CD4-positive, alpha-beta memory T cell (primary cell): ENCODE results near the gene MISFA. TPM values are rescaled to one million over a fixed set of nuclear protein-coding genes. Genes with fewer than 3 reads are reported as not detected.
A peak's percentile ranks its signal among the peaks of the same experiment; 100 is the strongest.

Experiments
- CTCF ChIA-PET: fragments of 350-600 bp; sonication (Branson Sonifier 250); formaldehyde crosslinking; loops from one replicate; lab custom pipeline; 2021; ENCODE audit warnings: inconsistent platforms; ENCODE audit not compliant: partially characterized antibody; lab: Charles Lee
- POLR2A ChIA-PET: fragments of 350-600 bp; sonication (Branson Sonifier 250); formaldehyde crosslinking; loops from one replicate; lab custom pipeline; 2021; ENCODE audit not compliant: partially characterized antibody; lab: Charles Lee
- DNase-seq, 5 donors: peaks; one replicate each; pipeline versions ENCODE4 v3.0.0 to v3.0.0-alpha.2; 2020 to 2022; ENCODE audit warnings: mixed read lengths in 1 of 5
- H3K27ac ChIP-seq: one replicate; pipeline ENCODE4 v1.7.0; 2013; ENCODE audit warnings: low read depth, low read length
- H3K27me3 ChIP-seq: 2 replicates; pipeline ENCODE4 v1.7.0; 2013; ENCODE audit warnings: mild to moderate bottlenecking, low read length, moderate library complexity; ENCODE audit not compliant: insufficient read depth
- H3K36me3 ChIP-seq: 2 replicates; pipeline ENCODE4 v1.7.0; 2013; ENCODE audit warnings: mild to moderate bottlenecking, low read length, moderate library complexity; ENCODE audit not compliant: insufficient read depth
- H3K4me1 ChIP-seq: 2 replicates; pipeline ENCODE4 v1.7.0; 2013; ENCODE audit warnings: mild to moderate bottlenecking, low read length, moderate library complexity; ENCODE audit not compliant: insufficient read depth
- H3K4me3 ChIP-seq, 2 donors: one replicate each; pipeline ENCODE4 v1.7.0; 2013; ENCODE audit warnings: low read length in 2 of 2, mild to moderate bottlenecking in 1 of 2
- H3K9me3 ChIP-seq, 2 donors: one replicate each; pipeline ENCODE4 v1.7.0; 2013; ENCODE audit warnings: low read length in 2 of 2, control low read depth in 1 of 2; ENCODE audit not compliant: control insufficient read depth in 1 of 2
- H3K27ac Mint-ChIP-seq, 7 donors: one replicate each; pipeline ENCODE4 v1.8.0; 2020 to 2021; ENCODE audit warnings: mixed read lengths in 7 of 7, mild to moderate bottlenecking in 6 of 7, inconsistent platforms in 3 of 7, moderate library complexity in 3 of 7
- H3K27me3 Mint-ChIP-seq, 2 donors: one replicate each; pipeline ENCODE4 v1.8.0; 2020 to 2021; ENCODE audit warnings: mixed read lengths in 2 of 2
- H3K36me3 Mint-ChIP-seq, 2 donors: one replicate each; pipeline ENCODE4 v1.8.0; 2020 to 2021; ENCODE audit warnings: mixed read lengths in 2 of 2, inconsistent platforms in 1 of 2, mild to moderate bottlenecking in 1 of 2
- H3K4me1 Mint-ChIP-seq, 4 donors: one replicate each; pipeline ENCODE4 v1.8.0; 2020 to 2021; ENCODE audit warnings: mixed read lengths in 4 of 4, mild to moderate bottlenecking in 1 of 4
- H3K4me3 Mint-ChIP-seq, 8 donors: one replicate each; pipeline ENCODE4 v1.8.0; 2020 to 2021; ENCODE audit warnings: mixed read lengths in 8 of 8, mild to moderate bottlenecking in 7 of 8, moderate library complexity in 6 of 8, inconsistent platforms in 3 of 8
- H3K9me3 Mint-ChIP-seq, 8 donors: one replicate each; pipeline ENCODE4 v1.8.0; 2020 to 2021; ENCODE audit warnings: mixed read lengths in 8 of 8, mild to moderate bottlenecking in 5 of 8, inconsistent platforms in 3 of 8, moderate library complexity in 1 of 8
- intact Hi-C: fragments of 100-400 bp; cut with micrococcal nuclease; formaldehyde crosslinking; loops from one replicate; pipeline ENCODE4 v1.15.1; 2023
- polyA plus RNA-seq, 2 donors: library from polyadenylated mRNA; unstranded; fragments of 300-500 nt; fragmentation: Illumina TruSeq; gene quantifications; one replicate each; pipeline ENCODE4 v1.2.3, GENCODE V29; 2021
- total RNA-seq, 2 experiments: library from RNA; stranded (reverse); gene quantifications; one replicate each; pipeline ENCODE4 v1.2.3, GENCODE V29; 2021

The MISFA gene
- total and polyA plus RNA-seq, 4 experiments from 2014 or later: 0.47 to 0.69 TPM; not detected in 2

DNA sequence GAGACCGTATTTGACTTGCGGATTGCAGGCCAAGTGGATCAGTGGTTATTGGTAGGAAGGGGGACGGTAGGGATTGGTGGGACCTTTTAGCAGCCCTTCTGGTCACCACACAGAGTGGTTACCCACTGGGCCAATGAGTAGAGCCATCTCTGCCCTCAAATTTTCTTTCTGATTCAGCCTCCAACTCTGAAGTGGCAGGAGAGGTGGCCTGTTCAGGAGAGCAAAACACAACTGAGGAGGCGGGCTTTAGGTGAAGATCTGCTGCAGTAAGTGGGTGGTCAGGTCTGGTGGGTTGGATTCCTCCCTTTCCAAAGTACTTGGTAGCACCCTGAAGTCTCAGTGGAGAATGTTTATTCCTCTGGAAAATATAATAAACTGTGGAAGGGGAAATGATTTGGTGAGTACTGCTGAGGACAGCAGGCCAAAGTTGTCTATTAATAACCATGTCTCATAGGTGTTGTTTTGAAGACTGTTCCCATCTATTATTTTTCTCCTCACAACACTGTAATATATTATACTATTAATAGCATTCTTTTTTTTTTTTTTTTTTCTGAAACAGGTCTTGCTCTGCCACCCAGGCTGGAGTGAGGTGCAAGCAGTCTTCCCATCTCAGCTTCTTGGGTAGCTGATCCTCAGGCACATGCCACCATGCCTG, 1.5 kb downstream of the MISFA start:
- no peaks in the 10 kb centered on the region for H3K9me3 Mint-ChIP-seq
- H3K4me3 Mint-ChIP-seq: no peak overlapping the region
- CTCF ChIA-PET: interaction anchor here (1.0 kb wide), 1 partner anchor 11 kb away, joined by 7 read pairs; no protein-coding TSS in a partner anchor
- Histone ChIP-seq H3K4me1 (no peaks in the 10 kb centered on the region), H3K27ac (no peak overlapping the region), H3K36me3 (no peaks in the 10 kb centered on the region), H3K27me3 (no peaks in the 10 kb centered on the region), H3K9me3 (no peaks in the 10 kb centered on the region), H3K4me3 (no peak overlapping the region)
- H3K4me1 Mint-ChIP-seq: no peaks in the 10 kb centered on the region
- peaks cover 2 to 4% of the 10 kb centered on the region in 2 donors for H3K36me3 Mint-ChIP-seq
- no peak for DNase-seq
- H3K27ac Mint-ChIP-seq: no peak overlapping the region
- POLR2A ChIA-PET: interaction anchor here (3.3 kb wide), 1 partner anchor 11 kb away, joined by 8 read pairs; no protein-coding TSS in a partner anchor
- H3K27me3 Mint-ChIP-seq: no peaks in the 10 kb centered on the region
- intact Hi-C loops: no loop called here

DNA sequence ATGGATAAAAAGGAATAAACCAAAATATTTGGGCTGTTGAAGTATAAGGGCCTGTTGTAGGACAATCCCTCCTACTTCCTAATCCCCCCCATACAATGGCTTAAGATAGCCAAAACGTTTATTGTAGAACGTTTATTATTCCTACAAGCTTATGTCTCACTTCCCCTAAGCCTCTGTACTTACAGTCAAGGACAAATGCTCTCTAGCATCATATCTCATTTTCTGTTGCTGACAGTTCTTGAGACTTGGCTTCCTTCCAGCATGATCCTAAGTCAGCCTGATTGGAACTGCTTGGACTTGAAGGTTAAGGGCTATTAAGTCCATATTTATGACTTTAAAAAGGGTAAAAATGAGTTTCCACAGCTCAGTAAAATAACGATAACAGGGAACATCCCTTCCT, 8.8 kb downstream of the MISFA start:
- H3K27ac ChIP-seq: no peak overlapping the region
- peak overlapping the region in 1 of 7 donors; percentile 29 for H3K27ac Mint-ChIP-seq
- DNase-seq: no peak
- ChIA-PET CTCF (no interaction called here), POLR2A (no interaction called here)
- no peaks in the 10 kb centered on the region for H3K9me3 ChIP-seq
- H3K27me3 ChIP-seq: no peaks in the 10 kb centered on the region
- intact Hi-C loops: no loop called here
- H3K27me3 Mint-ChIP-seq: no peaks in the 10 kb centered on the region
- no peak overlapping the region for H3K4me3 Mint-ChIP-seq
- peaks cover 36 to 52% of the 10 kb centered on the region in 2 donors for H3K36me3 Mint-ChIP-seq
- H3K4me3 ChIP-seq: no peak overlapping the region
- peaks cover 0 to 4% (median 2%) of the 10 kb centered on the region in 4 donors for H3K4me1 Mint-ChIP-seq
- H3K4me1 ChIP-seq: no peaks in the 10 kb centered on the region
- H3K9me3 Mint-ChIP-seq: peaks cover 0 to 3% (median 0%) of the 10 kb centered on the region in 8 donors
- H3K36me3 ChIP-seq: peaks cover 29% of the 10 kb centered on the region

DNA sequence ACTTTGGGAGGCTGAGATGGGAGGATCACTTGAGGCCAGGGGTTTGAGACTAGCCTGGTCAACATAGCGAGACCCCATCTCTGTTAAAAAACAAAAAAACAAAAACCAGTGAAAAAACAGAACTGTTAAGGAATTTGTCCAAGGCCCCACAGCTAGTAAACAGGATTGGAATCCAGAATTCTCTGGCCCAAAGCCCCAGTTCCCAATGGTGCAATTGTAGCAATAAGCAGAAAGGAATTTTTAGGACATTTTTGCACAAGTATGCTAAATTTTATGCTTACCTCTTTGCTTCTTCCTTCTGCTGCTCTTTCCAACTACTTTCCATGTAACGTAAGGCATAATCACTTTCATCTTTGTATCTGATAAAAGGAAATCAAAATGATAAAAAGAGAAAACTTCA, 11.6 kb downstream of the MISFA start:
- H3K36me3 Mint-ChIP-seq: peaks cover 58 to 72% of the 10 kb centered on the region in 2 donors
- no peak overlapping the region for H3K4me3 Mint-ChIP-seq

DNA sequence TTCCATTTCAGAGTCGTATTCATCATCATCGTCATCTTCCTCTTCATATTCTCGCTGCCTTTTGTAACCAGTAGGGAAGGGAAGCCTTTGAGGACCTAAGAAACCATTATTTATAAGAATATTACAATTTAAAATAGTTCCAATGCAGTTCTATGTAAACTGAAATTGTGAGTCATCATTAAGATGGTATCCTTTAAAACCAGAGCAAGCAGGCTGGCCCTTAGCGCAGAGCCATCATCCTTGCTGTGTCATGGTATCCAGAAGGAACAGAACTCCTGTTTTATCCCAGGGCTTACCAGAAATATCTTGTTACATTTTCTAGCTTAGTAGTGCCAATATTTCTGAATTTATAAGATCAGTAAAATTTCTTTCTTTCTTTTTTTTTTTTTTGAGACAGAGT, 12.8 kb downstream of the MISFA start:
- peaks cover 12 to 33% (median 20%) of the 10 kb centered on the region in 4 donors for H3K4me1 Mint-ChIP-seq
- H3K27me3 ChIP-seq: no peaks in the 10 kb centered on the region
- DNase-seq: no peak
- H3K4me3 ChIP-seq: no peak overlapping the region
- peaks cover 18% of the 10 kb centered on the region for H3K4me1 ChIP-seq
- CTCF ChIA-PET: no interaction called here
- H3K9me3 Mint-ChIP-seq: peaks cover 0 to under 1% (median 0%) of the 10 kb centered on the region in 8 donors
- H3K27ac Mint-ChIP-seq: no peak overlapping the region
- no peak overlapping the region for H3K4me3 Mint-ChIP-seq
- no peaks in the 10 kb centered on the region for H3K9me3 ChIP-seq
- peaks cover 51% of the 10 kb centered on the region for H3K36me3 ChIP-seq
- H3K36me3 Mint-ChIP-seq: peaks cover 55 to 66% of the 10 kb centered on the region in 2 donors
- H3K27ac ChIP-seq: no peak overlapping the region
- intact Hi-C loops: loop anchor here (2.0 kb wide), 1 partner anchor 98 kb away; no protein-coding TSS in a partner anchor
- POLR2A ChIA-PET: no interaction called here
- H3K27me3 Mint-ChIP-seq: no peaks in the 10 kb centered on the region

More for the DNA sequence above, 11.6 kb downstream of the MISFA start:
- no peak overlapping the region for H3K27ac ChIP-seq
- no peaks in the 10 kb centered on the region for H3K27me3 Mint-ChIP-seq
- no peaks in the 10 kb centered on the region for H3K9me3 ChIP-seq
- no peak for DNase-seq
- H3K9me3 Mint-ChIP-seq: peaks cover 0 to 3% (median 0%) of the 10 kb centered on the region in 8 donors
- peaks cover 54% of the 10 kb centered on the region for H3K36me3 ChIP-seq
- H3K27me3 ChIP-seq: no peaks in the 10 kb centered on the region
- H3K4me1 Mint-ChIP-seq: peaks cover 6 to 22% (median 13%) of the 10 kb centered on the region in 4 donors
- ChIA-PET POLR2A (no interaction called here), CTCF (interaction anchor here (1.4 kb wide), 1 partner anchor 10 kb away, joined by 3 read pairs; no protein-coding TSS in a partner anchor)
- H3K4me1 ChIP-seq: peaks cover 7% of the 10 kb centered on the region
- intact Hi-C loops: no loop called here
- no peak overlapping the region for H3K4me3 ChIP-seq
- no peak overlapping the region for H3K27ac Mint-ChIP-seq

DNA sequence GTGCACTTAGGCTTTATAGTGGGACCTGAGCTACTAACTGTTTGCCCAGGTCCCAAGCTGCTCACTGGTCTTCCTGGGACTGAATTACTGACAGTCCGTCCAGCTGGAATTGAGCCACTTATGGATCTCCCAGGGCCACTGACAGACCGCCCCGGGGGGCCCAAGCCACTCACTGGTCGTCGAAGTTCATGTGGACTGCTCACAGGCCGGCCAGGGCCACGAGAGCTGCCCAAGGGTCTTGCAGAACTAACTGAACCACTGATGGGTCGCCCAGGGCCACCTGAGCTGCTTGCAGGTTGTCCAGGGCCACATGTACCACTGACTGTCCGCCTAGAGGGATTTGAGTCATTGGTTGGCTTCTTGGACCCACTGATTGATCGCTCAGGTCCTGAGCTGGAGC, 15.1 kb downstream of the MISFA start:
- ChIA-PET POLR2A (interaction anchor here (1.7 kb wide), 1 partner anchor 19 kb away, joined by 7 read pairs; the partner anchor contains the start of gene SPTY2D1), CTCF (interaction anchor here (0.9 to 1.6 kb wide), 3 partner anchors 18 to 107 kb away, joined by 3 to 4 read pairs (median 3); no protein-coding TSS in a partner anchor)
- intact Hi-C loops: loop anchor here (5.0 kb wide), 1 partner anchor 108 kb away; no protein-coding TSS in a partner anchor
- H3K27ac Mint-ChIP-seq: no peak overlapping the region
- no peaks in the 10 kb centered on the region for H3K27me3 Mint-ChIP-seq
- Histone ChIP-seq H3K4me1 (peaks cover 41% of the 10 kb centered on the region), H3K4me3 (no peak overlapping the region), H3K9me3 (no peaks in the 10 kb centered on the region), H3K27me3 (no peaks in the 10 kb centered on the region), H3K27ac (no peak overlapping the region), H3K36me3 (peaks cover 35% of the 10 kb centered on the region)
- DNase-seq: no peak
- H3K36me3 Mint-ChIP-seq: peaks cover 43 to 53% of the 10 kb centered on the region in 2 donors
- peaks cover 27 to 55% (median 38%) of the 10 kb centered on the region in 4 donors for H3K4me1 Mint-ChIP-seq
- no peaks in the 10 kb centered on the region for H3K9me3 Mint-ChIP-seq
- H3K4me3 Mint-ChIP-seq: no peak overlapping the region

DNA sequence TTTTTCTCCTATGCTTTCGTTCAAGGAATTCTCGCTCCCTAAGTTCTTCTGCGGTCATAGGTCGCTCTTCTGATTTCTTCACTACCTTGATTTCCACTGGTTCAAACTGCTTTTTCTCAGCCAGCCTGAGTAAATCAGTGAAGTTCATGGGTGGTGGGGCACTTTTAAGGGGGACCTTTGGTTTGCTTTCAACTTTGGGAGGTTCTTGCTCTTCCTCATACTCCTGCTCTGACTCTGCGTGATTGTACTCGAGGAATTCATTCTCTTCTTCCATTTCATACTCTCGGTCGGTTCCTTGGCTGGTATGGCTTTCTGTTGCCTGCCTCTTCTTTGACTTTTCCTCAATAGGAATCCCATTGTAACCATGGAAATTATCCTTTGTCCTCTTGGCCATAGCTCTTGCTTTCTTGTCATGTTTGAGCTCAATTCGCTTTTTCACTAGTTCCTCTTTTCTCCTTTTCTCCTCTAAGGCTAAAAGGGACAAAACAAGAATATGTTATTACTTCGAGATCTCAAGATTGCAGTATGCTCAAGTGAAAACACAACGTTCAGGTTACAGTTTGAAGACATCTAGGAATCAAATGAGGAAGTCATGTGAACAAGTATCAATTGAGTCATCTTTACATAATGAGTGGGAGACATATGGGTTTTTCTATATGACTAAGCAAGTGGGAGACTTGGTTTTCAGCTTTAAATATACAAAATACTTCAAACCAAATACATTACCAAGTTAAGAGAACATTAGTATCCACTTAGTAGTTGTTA, 16.2 kb downstream of the MISFA start:
- no peaks in the 10 kb centered on the region for H3K27me3 Mint-ChIP-seq
- Histone ChIP-seq H3K4me1 (peaks cover 48% of the 10 kb centered on the region), H3K27ac (no peak overlapping the region), H3K9me3 (no peaks in the 10 kb centered on the region), H3K36me3 (peaks cover 32% of the 10 kb centered on the region), H3K4me3 (no peak overlapping the region), H3K27me3 (no peaks in the 10 kb centered on the region)
- peak overlapping the region in 4 of 7 donors; percentile 63 to 90 (median 70) for H3K27ac Mint-ChIP-seq
- H3K4me3 Mint-ChIP-seq: peak overlapping the region in 5 of 8 donors; percentile 1 to 43 (median 15)
- H3K9me3 Mint-ChIP-seq: no peaks in the 10 kb centered on the region
- intact Hi-C loops: loop anchor here (5.0 kb wide), 1 partner anchor 106 kb away; no protein-coding TSS in a partner anchor
- POLR2A ChIA-PET: interaction anchor here (2.1 kb wide), 1 partner anchor 18 kb away, joined by 11 read pairs; the partner anchor contains the start of gene SPTY2D1
- DNase-seq: no peak
- CTCF ChIA-PET: interaction anchor here (1.0 to 1.6 kb wide), 4 partner anchors 15 to 112 kb away, joined by 3 to 5 read pairs (median 4); no protein-coding TSS in a partner anchor
- H3K36me3 Mint-ChIP-seq: peaks cover 35 to 45% of the 10 kb centered on the region in 2 donors
- peaks cover 31 to 61% (median 42%) of the 10 kb centered on the region in 4 donors for H3K4me1 Mint-ChIP-seq
